HG03457 (cell line): ENCODE results near the gene PFKM.

ENCODE experiments used
- ATAC-seq: cut with Tn5 transposase; IDR thresholded peaks from one replicate; pipeline ENCODE4 v1.9.1; 2021; ENCODE audit warnings: moderate number of reproducible peaks; ENCODE audit not compliant: unreplicated experiment

Gene PFKM

GRCh38 chr12:48119078-48119833 lies at the start of gene PFKM:
Gene PFKM (plus strand): TSS chr12:48119364. CDS start chr12:48122775, 3,411 bp downstream.
- peak; percentile 97 for ATAC-seq

DNA sequence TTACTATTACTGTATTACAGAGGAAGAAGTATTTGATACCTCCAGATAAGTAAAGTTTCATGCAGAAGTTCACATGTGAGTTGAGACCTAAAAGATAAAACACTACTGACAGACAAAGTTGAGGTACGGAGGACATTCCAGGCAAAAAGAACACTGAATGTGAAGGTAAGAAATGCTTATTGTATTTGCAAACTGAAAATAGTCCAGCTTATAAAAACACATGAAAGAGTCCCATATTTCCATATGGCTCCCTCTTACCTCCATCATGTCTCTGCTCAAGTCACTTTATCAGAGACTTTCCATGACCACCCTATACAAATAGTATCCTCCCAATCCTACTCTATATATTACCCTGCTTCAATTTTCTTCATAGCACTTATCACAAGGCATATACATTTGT lies 49.1 kb upstream of the PFKM start:
- ATAC-seq, result no peak

DNA sequence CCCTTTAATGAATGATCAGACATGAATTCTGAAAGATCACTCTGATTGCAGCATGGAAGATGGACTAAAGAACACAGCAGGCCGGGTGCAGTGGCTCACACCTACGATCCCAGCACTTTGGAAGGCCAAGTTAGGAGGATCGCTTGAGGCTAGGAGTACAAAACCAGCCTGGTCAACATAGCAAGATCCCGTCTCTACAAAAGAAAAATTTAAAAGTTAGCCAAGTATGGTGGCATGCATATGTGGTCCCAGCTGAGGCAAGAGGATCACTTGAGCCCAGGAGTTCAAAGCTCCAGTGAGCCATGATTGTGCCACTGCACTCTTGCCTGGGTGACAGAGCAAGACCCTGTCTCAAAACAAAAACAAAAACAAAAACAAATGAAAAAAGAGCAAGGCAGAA lies 48.4 kb upstream of the PFKM start:
- no peak for ATAC-seq

- no peak for ATAC-seq
These were observed 47.4 kb upstream of the PFKM start for GRCh38 chr12:48071808-48072207.

DNA sequence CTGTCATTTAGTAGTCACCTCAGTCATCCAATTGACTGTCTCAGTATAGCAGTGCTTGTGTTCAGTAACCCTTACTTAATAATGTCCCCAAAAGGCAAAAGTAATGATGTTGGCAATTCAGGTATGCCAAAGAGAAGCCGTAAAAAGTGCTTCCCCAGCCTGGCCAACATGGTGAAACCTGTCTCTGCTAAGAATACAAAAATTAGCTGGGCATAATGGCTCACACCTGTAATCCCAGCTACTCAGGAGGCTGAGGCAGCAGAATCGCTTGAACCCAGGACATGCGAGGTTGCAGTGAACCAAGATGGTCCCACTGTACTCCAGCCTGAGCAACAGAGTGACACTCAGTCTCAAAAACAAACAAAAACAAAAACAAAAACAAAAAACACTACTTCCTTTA lies 46.9 kb upstream of the PFKM start:
- ATAC-seq, result no peak

DNA sequence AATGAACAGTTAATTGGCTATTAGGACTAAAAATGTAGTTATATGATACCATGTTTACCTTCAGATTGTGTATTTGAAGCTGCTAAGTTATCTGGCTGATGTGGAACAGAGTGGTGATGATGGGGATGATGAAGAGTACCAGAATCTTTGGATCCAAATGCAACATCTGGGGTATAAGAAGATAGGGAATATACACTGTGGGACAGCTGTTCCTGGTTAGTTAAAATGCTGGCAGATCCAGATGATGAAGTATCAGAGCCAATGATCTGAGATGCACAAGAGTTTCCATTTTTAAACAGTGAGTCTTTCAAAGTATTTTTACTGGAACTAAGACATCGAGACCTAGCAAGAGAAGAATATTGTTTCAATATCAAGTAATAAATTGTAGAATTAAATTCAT lies 44.9 kb upstream of the PFKM start:
- no peak for ATAC-seq

DNA sequence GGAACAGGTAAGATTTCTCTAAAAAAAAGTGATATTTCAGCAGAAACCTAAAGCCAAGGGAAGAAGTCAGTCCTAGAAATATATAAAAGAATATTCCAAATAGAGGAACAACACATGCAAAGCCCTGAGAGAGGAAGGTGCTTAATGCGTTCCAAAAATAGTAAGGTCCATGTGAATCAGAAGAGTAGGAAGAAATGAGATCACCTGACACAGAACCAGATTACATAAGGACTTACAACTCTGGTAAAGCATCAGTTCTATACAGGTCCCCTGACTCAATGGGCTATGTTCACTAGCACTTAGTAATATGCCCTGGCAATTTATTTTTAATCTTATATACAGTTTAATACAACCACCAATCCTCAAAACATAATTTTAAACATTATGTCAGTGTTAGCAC lies 43.3 kb upstream of the PFKM start:
- no peak for ATAC-seq

DNA sequence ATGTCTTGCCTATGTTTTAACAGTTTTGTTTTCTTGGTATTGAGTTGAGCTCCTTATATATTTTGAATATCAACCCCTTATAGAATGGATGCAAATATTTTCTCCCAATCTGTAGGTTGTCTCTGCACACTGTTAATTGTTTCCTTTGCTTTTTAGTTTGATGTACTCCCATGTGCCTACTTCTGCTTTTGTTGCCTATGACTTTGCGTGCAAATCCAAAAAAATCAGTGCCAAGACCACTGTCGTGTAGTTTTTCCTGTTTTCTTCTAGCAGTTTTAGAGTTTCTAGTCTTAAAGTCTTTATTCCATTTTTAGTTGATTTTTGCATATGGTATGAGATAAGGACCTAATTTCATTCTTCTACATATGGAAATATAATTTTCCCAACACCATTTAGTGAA lies 42.1 kb upstream of the PFKM start:
- no peak for ATAC-seq

DNA sequence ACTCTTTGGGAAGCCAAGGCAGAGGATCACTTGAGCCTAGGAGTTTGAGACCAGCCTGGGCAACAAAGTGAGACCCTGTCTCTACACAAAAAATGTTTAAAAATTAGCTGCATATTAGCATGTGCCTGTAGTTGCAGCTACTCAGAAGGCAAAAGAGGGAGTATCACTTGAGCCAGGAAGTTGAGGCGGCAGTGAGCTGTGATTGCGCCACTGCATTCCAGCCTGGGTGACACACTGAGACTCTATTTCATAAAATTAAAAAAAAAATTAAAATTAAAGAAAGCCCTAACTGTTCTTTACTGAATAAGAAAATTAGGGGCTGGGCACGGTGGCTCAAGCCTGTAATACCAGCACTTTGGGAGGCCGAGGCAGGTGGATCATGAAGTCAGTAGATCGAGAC lies 40.3 kb upstream of the PFKM start:
- ATAC-seq, result no peak

- no peak for ATAC-seq
These were observed 38.9 kb upstream of the PFKM start for GRCh38 chr12:48080285-48080684.

DNA sequence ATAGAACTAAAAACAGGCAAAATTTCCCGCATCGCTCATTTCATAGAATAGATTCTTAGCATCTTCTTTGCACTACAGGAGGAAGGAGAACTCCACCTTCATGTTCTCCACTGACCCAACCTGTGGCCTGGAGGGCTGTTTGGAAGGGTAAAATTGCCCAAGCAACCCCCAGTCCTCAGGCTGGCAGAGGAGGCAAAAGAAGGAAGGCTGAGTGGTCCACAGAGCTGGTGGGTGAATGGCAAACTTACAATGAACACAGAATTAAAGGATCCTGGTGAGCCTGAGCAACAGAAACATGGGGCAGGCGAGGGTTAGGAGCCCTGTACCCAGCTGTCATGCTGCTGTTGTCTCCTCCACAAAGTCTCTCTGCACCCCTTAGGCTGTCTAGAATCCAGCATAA lies 38.3 kb upstream of the PFKM start:
- no peak for ATAC-seq

GRCh38 chr12:48084066-48084465 lies 35.1 kb upstream of the PFKM start:
- ATAC-seq, result no peak

DNA sequence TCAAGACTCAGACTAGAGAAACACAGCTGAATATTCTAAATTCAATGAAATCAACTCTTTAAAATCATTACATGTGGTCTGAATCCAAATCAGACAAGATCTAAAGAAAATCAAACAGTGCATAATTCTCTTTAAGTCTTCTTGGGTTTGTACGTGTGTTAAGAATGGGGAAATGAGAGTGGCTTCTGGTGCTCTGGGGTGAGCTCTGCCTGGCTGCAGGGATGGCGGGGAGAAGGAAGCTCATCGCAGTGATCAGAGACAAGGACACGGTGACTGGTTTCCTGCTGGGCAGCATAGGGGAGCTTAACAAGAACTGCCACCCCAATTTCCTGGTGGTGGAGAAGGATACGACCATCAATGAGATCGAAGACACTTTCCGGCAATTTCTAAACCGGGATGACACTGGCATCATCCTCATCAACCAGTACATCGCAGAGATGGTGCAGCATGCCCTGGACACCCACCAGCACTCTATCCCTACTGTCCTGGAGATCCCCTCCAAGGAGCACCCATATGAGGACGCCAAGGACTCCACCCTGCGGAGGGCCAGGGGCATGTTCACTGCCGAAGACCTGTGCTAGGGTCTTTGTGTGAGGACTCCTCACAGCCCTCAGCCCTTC lies 34.2 kb upstream of the PFKM start:
- ATAC-seq, result no peak

DNA sequence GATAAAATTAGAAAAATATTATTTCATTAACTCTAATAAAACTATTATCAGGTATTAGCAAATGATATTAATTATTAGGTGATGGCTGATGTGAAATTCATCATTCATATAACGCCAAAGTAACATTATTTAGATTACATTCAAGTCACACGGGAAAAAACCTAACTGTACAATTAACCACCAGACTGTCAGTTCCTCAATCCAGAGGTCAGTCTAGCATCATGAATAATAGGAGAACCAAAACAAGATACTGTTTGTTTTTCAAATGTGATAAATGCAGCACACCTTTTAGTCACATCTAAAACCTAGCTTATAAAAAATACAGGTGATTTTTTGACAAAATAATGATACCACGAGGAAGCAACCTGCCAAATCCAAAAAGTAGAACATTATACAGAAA lies 32.8 kb upstream of the PFKM start:
- no peak for ATAC-seq

DNA sequence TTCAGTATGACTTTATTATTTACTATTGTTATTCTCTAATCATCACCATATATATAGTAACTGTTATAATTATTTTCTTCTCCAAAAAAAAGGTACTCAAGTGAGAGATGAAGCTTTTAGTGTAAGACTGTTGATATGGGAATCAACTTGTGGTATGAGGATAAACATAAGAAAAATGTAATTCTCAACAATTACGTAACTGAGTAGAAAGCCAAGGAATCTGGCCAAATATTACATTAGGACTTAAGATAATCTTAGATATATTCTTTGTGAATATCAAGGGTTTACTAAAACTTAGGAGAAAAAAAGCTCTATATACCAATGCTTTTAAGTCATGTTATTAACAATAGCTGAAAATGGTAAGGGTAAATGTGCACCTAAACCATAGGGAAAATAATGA lies 26.6 kb upstream of the PFKM start:
- no peak for ATAC-seq

DNA sequence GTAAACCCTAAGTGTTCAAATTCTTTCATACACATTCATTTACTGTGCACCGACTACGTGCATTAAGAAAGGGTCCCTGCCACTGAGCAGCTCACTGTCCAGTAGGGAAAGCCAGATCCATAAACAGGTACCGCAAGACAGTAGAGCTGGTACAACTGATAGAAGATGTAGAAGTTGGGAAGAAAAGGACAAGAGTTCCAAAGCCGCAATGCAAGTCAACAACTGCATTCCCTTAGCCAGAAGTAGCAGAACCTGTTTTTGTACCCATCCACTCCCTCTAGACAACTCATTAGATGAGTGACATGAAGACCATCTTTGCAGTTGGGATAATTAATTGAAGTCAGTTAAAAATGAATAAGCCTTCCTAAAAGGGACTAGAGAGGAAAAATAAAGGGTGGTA lies 14.6 kb upstream of the PFKM start:
- ATAC-seq, result no peak

GRCh38 chr12:48105321-48105866 lies 13.8 kb upstream of the PFKM start:
- ATAC-seq, result peak; percentile 22

DNA sequence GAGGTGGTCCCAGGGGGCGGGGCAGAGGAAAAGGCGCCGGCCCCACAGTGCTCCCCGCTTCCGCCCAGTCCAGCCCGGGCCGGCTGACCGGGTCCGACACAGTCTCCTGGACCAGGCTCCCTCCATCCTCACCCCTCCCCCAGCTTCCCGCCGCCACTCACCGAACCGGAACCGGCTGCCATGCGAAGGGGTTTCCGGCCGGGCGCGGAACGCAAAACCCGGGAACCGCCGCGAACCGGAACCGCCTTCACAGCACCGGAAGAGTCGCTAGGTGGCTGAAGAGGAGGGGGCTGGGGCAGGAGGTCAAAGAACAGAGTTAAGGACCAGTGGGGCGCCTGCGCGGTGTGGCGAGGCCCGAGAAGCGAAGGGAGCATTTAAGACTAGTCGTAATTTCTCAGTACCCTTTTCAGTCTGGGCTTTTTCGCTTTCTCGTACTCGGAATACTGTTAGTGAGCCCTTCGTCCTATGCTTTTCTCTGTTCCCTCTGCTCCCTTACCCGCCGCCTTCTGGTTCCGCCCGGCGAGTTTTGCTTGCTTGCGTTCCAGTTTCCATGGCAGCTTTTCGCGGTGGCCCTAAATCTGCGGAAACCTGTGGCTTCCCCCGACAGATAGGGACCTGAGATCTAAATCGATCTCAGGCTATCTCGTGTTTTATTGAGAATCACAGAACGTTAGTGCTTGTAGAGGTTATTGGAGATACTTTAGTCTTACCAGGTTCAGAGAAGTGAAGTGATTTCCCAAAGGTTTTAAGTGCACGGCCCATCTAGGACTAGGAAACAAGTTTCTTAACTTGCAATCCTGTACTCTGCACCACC lies 13.1 kb upstream of the PFKM start, which contains the start of gene SENP1:
Gene SENP1 (minus strand): TSS at position 213 of the 814 bp plus-strand sequence. CDS start 4,607 bp downstream, outside the sequence.
- peak; percentile 61 for ATAC-seq

DNA sequence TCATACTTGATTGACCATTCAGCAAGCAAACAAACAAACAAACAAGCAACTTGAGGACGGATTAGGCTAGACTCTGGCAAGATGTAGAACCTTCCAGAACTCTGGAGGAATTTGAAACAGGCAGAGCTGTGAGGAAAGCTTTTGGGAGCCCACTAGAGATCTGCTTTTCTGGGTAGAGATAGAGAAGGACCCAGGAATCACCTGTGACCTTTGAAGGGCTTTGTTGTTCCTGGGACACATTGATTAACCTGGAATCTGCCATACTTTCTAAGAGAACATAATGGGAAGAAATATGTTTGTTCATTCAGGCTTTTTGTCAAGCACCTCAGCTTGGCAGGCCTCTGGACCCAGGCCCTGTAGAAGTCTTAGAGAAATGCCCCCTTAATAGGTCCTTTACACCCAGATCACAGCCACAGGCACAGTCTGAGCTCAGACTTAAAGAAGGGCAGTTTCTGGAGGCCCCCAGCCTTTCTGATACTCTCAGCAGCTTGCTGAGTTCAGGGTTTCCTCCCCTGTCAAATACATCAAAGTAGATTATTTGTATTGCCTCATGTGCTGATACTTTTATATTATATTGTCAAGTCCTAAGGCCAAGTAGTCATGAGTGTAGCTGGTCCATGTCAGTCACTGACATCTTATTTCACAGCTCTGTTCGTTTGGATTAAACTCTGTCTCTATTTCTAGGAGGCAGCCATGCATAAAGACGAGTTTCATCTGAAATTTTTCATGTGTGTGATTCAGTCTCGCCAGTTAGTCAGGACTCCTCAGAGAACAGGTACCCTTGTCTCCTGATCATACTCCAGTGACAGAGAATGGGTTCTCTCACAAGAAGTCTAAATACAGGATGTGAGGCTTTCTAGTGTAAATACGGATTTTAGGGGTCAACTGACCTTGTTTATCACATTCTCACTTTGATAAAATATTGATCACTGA lies 12.2 kb upstream of the PFKM start:
- ATAC-seq, result no peak

GRCh38 chr12:48109424-48109823 lies 9.7 kb upstream of the PFKM start:
- no peak for ATAC-seq
